Dedifferentiated amniotic fluid mesenchymal stem cell (primary cell): Measurements from ENCODE around the gene MYH6.

Source experiments
- DNase-seq: peaks from one replicate; pipeline ENCODE4 v3.0.0-alpha.2; 2016; ENCODE audit errors: extremely low spot score

MYH6 gene

DNA sequence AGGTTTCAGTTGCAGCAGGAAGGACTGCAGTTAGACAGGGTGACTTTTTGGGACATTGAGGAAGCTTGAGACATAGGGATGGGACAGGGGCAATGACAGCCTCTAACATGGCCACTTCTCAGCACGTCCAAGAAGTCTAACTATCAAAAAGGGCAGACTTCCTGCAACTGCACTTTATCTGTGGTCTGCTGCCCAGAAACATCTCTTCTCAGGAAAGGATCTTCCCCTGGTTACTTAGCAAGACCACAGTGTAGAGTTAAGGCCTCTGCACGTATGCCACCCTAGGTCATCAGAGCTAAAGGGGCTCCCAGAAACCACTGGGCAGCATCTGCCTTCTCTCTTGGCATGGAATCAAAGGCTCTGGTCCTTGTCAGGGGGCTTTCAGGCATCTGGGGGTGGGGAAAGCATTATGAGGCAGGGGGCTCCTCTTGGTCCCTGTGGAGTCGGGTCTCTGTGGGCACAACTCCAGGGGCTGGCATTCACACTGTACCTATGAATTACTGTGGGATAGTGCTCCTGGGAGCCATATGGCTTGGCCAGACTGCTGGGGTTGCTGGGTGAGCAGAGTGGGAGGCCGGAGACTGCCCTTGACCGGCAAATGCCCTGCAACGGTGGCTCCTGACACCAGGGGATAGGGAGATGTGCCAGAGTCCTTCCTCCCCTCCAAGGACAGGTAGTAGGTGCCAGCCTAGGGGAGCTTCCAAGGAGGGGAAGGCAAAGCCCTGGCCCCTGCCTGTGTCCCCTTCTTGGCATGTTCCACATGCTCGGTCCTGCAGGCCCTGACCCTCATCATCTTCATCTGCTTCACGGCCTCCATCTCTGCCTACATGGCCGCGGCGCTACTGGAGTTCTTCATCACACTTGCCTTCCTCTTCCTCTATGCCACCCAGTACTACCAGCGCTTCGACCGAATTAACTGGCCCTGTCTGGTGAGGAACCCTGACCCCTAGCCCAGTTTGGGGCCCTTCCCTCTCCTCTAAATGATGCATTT lies 30.2 kb downstream of the MYH6 start:
- DNase-seq = no peak

DNA sequence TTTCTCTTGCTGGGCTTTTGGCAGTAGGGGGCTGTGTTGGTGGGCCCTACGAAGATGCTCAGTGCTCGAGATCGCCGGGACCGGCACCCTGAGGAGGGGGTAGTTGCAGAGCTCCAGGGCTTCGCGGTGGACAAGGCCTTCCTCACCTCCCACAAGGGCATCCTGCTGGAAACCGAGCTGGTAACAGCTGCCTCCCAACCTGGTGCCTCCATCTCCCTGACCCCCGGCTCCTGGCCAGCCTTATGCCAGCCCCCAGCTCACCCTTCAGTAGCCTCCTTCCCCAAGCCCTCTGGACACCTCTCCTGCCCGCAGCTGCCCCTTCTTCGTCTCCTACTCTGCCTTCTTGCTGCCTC lies 30.9 kb downstream of the MYH6 start:
- DNase-seq = no peak

DNA sequence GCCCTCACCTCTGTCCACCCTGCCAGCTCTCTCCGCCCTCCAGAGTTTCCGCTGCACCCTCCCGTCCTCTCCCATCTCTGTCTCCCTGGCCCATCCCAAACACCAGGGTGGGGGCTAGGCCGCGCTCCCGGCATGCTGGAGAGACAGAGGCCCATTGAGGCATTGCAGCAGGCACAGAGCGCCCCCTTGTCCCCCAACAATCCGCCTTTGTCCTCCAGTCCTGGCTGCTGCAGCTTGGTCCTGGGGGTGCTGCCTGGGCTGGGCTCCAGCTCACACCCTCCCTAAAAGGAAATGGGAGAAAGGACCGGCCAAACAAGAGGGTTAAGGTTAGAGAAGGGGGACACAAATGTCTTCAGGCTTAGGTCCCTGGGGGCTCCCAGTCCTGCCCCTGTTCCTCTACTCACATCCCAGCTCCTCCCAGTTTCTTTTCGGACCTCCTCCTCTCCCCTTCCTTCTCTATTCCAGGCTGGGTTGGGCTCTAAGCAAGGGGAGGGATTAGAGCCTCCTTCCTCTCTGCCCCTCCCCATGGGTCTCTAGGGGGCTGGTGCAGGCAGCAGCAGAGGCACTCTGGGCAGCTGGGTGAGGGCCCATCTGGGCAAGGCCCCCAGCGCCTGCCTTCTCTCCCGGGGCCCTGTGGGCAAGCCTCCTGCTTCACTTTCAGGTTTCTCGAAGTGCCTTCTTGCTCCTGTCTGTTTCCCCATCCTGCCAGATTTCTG lies 31.4 kb downstream of the MYH6 start, which contains the start of gene CMTM5:
TSS of gene CMTM5 (plus strand) at position 565 of the 716 bp plus-strand sequence. CDS start 206 bp downstream, outside the sequence.
- no peak for DNase-seq

DNA sequence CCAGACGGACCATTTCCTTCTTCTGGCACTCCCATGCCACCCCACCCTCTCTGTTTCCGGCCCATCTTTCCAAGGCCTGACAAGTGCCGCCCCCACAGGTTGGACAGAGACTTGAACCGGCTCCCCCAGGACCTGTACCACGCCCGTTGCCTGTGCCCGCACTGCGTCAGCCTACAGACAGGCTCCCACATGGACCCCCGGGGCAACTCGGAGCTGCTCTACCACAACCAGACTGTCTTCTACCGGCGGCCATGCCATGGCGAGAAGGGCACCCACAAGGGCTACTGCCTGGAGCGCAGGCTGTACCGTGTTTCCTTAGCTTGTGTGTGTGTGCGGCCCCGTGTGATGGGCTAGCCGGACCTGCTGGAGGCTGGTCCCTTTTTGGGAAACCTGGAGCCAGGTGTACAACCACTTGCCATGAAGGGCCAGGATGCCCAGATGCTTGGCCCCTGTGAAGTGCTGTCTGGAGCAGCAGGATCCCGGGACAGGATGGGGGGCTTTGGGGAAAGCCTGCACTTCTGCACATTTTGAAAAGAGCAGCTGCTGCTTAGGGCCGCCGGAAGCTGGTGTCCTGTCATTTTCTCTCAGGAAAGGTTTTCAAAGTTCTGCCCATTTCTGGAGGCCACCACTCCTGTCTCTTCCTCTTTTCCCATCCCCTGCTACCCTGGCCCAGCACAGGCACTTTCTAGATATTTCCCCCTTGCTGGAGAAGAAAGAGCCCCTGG lies 32.4 kb downstream of the MYH6 start:
- no peak for DNase-seq

DNA sequence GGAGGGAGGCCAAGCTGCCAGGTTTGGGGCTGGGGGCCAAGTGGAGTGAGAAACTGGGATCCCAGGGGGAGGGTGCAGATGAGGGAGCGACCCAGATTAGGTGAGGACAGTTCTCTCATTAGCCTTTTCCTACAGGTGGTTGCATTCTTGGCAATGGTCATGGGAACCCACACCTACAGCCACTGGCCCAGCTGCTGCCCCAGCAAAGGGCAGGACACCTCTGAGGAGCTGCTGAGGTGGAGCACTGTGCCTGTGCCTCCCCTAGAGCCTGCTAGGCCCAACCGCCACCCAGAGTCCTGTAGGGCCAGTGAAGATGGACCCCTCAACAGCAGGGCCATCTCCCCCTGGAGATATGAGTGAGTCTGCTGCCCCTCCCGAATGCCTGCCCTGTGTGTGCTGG lies 35.0 kb downstream of the MYH6 start:
- DNase-seq = no peak

DNA sequence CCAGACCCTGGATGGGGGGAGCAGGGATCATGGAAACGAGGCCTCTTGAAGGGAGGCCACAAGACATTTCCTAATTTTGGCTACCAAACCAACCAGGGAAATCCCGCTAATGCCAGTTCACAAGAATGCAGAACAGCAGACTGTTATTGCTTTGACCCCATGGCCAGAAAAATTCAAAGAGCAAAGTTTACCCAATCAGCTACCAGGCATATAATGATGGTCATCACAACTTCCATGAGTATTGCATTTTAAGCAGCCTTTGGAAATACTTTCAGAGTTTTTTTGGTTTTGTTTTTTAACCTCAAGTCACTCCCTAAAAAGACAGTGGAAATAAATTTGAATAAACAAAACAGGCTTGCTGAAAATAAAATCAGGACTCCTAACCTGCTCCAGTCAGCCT lies 35.6 kb downstream of the MYH6 start, which contains the start of gene IL25:
TSS of gene IL25 (plus strand) at position 301 of the 400 bp plus-strand sequence.
- DNase-seq = no peak

DNA sequence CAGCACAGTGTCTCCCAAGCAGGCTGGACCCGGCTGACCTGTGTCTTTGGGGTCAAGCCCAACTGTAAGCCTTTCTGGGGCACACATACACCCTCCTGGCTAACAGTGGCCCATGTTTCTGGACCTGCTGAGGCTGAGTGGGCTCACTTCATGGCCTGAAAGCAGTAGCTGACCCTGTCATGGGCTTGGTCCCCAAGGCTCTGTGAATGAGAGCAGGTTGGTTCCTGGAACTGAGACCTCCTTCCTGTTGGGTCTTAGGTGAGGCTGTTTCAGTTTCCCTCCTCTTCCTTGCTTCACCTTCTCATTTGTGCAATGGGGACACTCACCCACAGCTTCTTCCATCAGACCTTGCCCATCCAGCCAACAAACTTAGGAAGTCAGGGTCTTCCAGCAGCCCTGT lies 36.2 kb downstream of the MYH6 start:
- no peak for DNase-seq

DNA sequence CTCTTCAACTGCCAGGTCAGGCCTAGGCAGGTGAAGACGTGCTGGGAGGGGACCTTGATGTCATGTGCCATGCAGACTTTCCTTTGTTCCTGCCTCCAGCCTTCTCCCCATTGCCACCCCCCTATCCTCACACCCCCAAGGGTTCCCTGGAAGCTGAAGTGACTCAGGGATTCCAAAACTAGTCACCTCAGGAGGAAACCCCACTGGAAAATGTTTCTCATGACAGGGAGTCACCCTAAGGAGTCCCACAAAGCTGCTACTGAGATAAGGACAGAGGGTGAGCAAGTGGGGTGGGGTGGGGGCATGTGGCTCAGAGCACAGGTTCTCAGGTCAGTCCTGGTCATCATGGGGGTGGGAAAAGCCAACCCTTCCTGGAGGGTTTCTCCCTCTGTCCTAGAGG lies 37.9 kb downstream of the MYH6 start:
- DNase-seq = no peak

DNA sequence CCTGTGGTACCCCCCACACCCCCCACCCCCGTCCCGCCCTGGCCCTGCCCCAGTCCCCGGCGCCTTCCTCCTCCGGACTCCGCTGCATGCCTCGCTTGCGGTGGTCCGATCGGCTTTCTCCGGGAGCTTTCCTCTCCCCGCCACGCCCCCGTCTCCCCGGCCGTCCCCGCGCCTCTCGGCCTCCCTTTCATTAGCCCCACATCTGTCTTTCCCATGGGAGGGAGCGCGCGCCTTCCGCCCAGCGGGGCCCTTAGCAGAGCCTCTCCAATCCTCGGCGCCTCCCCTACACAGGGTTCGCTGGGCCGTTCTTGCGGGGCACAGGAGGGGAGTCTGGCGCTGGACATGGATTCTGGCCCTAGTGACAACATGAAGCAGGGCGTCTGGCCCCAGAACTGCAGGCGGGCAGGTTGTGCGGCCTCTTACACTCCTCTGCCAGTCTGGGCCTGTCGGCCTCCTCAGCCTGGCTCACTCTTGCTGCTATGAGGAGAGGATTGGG lies 41.6 kb downstream of the MYH6 start:
- peak; percentile 74 for DNase-seq

DNA sequence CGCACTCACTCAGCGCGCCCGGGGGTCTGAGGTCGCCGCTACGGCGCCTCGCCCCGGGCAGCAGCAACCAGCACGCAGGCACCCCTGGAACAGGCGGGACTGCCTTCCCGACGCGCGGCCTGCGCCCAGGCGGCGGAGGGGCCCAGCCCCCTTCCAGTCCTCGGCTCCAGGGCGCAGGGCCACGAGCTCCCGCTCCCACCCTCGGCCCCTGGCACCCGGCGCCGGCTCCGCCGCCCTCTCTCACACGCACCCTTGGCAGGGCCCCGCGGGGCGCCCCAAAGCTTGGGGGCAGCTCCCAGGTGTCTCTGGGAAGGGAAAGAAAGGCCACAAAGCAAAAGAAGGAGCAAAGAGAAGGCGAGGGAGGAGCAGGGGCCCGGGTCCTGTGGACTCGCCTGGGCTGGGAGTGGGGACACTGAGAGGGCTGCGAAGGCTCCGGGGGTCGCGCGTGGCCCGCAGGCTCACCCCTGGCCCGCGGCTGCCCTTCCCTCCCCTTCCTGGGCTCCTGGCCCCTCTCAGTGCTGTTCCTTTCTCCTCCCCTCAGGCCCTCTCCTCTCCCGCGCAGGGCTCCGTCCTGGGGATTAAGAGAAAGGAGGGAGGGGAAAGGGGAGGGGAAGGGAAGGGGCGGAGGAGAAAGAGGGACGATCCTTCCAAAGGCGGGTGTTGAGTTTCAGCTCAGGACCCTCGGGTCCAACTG lies 42.2 kb downstream of the MYH6 start:
- peak; percentile 63 for DNase-seq

DNA sequence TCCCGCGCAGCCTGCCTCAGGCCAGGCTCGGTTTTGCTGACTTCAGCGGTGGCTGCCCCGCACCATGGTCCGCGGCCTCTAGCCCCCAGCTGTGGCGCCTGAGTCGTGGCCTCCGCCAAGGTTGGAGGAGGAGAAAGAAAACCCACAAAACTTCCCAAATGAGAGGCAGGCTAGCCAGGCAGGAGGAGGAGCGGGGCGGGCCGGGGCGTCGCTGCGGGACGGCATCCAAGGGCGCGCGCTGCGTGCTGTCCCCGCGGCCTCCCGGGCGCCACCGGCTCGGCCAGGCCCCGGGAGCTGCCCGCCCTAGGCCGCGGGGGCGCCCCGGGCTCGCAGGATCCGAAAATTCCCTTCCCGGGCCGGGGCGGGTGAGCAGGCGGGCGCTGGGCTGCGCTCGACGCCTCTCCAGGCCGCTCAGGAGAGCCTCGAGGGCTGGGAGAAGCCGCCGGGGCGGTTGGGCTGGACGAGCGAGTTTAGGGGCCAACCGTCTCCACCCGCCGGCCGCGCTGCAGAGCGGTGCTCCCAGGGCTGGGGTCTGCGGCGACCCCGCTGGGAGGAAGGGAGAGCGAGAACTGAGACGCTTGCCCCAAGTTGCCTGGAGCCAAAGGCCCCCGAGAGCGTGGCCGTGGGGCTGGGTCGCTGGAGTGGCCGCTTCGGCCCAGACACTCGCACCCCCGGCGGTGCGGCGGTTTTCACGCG lies 42.9 kb downstream of the MYH6 start, which contains the start of gene EFS:
TSS of gene EFS (minus strand) at position 137 of the 696 bp plus-strand sequence. CDS start 147 bp downstream, outside the sequence.
- DNase-seq = peak; percentile 16

DNA sequence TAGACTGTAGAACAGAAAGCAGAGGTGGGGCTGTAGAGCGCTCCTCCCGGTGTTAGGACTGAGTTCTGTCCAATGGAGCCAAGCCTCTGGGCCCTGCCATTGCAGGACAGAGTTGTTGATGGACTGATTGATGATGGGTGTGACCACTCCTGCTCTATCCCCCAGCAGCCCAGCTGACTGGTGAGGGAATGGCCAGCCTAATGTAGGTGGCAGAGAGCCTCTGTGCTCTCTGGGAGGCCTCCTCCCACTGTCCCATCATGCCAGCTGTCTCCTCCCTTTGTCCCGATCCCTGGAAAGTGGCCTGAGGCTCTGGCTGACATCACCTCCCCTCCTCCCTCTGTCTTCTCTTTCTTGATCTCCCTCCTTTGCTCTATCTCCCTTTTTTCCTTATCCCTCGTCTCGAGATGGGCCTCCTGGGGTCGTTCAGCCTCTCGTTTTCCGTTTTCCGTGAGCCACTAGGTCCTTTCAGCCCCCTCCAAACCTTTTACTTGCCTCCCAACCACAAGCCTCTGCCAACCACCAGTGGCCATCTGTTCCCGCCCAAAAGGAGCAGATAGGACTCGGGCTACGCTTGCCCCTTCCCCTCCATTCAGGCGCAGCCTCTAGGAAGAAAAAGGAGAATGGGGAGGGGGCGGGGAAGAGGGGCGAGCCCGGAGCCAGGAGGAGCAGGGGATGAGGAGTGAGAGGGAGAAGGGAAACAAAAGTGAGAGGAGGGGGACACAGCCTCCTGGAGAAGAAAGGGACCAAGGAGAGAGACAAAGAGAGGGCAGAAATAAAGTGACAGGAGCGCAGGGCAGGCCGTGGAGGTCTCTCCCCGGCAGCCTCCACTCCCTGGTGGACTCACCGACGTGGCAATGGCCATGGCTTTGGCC lies 43.7 kb downstream of the MYH6 start:
- peak; percentile 32 for DNase-seq

DNA sequence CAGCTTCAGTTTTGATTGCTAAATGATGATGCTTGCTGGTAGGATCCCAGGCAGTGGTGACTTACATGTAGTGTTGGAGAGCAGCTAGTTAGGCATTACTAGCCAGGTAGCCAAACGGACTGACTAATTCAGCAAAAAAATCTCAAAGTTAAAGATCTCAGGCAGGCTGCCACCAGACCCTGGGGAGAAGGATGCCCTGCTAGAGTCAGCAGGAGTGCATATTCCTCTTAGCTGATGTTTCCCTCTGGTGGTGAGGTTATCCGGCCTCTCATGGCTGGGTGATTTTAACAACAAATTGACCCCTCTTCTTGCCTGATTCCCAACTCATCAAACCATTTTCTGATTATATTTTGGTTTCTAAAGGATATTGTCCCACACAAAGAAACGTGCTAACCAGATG lies 45.9 kb downstream of the MYH6 start:
- DNase-seq = no peak

DNA sequence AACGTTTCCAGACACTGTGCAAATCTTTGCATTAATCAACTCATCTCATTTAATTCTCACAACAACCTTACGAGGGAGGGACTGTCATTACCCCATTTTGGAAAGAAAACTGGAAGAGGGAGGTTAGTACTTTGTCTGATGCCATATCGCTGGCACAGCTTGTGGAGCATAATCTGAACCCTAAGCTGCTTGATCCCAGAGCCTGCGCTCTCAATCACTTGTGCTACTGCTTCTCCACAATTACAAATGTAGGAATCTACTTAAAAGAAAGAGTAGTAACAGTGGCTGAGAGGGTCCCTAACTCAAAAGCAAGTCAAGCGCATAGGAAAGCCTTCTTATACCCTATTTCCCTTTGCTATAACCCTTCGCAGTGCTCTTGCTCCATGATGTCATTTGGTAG lies 46.3 kb downstream of the MYH6 start:
- no peak for DNase-seq

DNA sequence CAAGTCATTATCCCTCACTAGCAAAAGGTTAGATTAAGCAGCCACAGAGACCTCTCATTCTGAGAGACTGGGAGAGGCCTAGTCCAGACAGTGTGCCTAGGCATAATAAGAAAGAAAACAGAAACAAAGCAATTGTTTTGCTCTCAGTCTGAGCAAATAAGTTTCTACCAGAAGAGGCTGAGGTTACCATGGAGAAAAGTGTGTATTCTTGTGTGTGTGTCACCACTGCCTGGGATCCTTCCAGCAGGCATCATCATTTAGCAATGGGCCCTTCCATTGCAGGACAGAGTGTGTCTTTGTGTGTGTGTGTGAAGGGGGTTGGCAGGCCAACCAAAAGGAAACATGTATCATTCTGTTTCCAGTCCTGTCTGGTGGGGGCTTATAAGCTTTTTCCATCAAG lies 46.8 kb downstream of the MYH6 start:
- peak; percentile 28 for DNase-seq

DNA sequence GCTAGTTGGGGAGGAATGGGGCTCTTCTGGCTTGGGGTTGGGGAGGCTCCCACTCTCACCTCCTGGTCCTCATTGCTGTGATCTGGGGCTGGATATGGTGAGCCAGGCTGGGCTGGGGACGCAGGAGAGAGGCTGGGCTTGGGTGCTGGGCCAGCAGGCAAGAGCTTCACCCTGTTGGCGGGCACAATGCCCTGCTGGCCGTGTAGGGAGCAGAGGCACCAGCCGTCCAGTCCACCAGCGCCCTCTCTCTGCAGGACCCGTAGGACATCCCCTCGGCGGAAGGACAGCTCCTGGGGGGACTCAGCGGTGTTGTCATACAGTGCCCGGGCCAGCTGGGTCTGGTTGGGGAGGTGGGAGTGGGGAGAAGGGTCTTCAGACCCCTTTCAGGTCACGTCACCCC lies 47.6 kb downstream of the MYH6 start:
- DNase-seq = no peak

DNA sequence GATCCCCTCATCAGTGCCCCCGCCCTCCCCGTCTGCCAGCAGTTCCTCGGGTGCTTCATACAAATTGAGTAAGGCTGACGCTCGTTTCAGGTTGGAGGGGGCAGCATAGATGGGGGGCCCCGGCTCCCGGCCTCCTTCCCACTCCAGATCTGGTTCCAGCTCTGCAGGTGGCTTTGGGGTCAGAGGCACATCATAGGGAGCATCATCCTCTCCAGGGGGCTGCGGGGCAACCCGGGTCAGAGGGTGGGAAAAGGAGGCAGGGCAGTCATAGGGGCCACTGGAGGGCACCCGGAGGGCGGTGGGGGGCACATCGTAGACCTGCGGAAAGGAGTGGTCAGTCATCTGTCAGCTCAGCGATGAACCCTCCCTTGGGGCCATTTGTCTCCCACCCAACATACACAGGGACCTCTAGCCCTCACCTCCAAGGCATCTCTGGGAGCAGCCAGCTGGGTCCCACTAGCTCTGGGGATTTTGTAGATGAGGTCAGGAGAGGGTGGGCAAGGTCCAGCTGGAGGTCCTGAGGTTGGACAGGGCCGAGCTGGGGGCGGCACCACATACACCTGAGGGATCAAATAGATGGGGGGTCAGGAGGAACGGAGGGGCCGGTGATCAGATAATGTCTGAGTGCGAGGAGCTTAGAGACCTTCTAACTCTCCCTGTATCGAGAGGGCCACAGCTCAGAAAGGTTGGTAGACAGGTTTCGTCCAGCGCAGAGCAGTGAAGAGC lies 48.2 kb downstream of the MYH6 start:
- DNase-seq = no peak

DNA sequence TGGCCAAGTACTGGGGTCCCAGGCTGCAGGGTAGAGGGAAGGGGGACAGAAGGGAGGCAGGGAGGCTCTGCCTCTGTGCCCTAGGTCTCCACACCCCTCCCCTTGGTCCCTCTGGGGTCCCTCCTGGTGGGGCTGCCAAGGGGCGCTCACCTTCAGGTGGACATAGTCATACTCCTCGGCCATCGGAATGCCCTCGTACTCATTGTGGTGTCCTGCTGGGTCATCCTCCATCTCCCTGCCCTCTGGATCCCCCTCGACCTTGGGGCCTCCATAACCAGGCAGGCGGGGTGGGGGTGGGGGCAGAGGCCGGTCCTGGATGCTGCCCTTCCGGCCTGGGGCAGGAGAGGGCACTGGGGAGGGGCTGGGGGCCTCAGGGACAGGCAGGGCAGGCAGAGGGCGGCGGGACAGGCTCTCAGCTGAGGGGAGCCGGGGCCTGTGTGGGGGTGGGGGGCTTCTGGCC lies 48.9 kb downstream of the MYH6 start:
- no peak for DNase-seq
